ENCODE results near the gene ZNF607. TPM values are rescaled to one million over a fixed set of nuclear protein-coding genes. Genes with fewer than 3 reads are reported as not detected.

ZNF607 gene
- total RNA-seq, 4 donors from 2014 or later: 1.5 to 5.7 (median 3.3) TPM

DNA sequence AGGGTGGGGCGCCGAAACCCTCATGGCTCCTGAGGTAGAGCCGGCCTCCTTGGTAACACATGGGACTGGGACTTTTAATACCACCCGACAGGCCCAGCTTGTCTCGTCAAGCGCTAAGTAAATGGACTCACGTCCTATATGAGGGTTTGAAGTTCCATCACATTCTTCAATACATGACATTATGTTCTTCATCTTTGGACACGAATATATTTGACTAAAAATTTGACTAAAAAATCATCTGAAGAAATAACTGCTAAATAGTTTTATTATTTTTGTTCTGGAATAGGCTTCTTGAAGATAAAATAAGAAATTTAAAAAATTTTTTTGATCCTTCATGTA is 335 bp upstream of the ZNF607 start:
- intact Hi-C loops (cut with DNase I): no loop called here
- WGBS, 2 donors: 7 to 8% methylated on average over 7 to 8 of the region's 8 CpGs
- peak overlapping the region; percentile 85 to 99 (median 90) for H3K4me3 ChIP-seq
- no peak for TF ChIP-seq POLR2A (IDR thresholded peaks at IDR 0.05)
- TF ChIP-seq, protein P1, sequence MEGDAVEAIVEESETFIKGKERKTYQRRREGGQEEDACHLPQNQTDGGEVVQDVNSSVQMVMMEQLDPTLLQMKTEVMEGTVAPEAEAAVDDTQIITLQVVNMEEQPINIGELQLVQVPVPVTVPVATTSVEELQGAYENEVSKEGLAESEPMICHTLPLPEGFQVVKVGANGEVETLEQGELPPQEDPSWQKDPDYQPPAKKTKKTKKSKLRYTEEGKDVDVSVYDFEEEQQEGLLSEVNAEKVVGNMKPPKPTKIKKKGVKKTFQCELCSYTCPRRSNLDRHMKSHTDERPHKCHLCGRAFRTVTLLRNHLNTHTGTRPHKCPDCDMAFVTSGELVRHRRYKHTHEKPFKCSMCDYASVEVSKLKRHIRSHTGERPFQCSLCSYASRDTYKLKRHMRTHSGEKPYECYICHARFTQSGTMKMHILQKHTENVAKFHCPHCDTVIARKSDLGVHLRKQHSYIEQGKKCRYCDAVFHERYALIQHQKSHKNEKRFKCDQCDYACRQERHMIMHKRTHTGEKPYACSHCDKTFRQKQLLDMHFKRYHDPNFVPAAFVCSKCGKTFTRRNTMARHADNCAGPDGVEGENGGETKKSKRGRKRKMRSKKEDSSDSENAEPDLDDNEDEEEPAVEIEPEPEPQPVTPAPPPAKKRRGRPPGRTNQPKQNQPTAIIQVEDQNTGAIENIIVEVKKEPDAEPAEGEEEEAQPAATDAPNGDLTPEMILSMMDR (IDR thresholded peaks at IDR 0.05): peak in 2 of 6 experiments; percentile 2 to 3
- no peaks in the 10 kb centered on the region for H3K9me3 ChIP-seq
- no peaks in the 10 kb centered on the region for H3K27me3 ChIP-seq
- peaks cover 9 to 18% (median 11%) of the 10 kb centered on the region in 3 donors for H3K4me1 ChIP-seq
- peaks cover 0 to 6% (median 0%) of the 10 kb centered on the region in 3 donors for H3K36me3 ChIP-seq
- peak overlapping the region; percentile 78 to 95 (median 85) for H3K27ac ChIP-seq
- no peak for DNase-seq

DNA sequence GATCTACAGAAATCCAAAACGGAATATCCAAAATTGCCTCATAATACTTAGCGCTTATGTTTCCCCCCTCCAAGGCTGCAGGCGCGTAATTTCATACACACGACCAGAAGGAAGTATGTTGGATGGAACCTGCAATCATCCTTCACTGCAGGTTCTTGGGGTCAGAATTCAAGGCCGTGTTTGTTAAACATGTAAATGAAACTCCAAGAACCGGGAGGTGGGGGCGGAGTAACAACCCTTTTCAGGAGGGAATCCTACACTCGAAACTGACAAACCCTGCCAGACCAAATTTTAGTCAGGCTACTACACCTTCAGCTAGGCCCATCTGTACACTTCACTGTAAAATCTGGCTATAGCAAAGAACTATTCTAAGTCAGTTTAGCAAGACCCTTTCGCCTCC is 1.3 kb downstream of the ZNF607 start:
- WGBS, 2 donors: 43 to 61% methylated on average over 10 of the region's 10 CpGs
- Histone ChIP-seq H3K36me3 (peaks cover 0 to 14% (median 0%) of the 10 kb centered on the region in 3 donors), H3K4me3 (peak overlapping the region in 3 of 4 donors; percentile 85 to 99 (median 94)), H3K9me3 (no peaks in the 10 kb centered on the region), H3K4me1 (peaks cover 9 to 18% (median 11%) of the 10 kb centered on the region in 3 donors), H3K27me3 (no peaks in the 10 kb centered on the region), H3K27ac (peak overlapping the region in 2 of 4 donors; percentile 88 to 95)
- TF ChIP-seq, protein P1 (IDR thresholded peaks at IDR 0.05): no peak
- no peak for TF ChIP-seq POLR2A (IDR thresholded peaks at IDR 0.05)
- intact Hi-C loops (cut with DNase I): no loop called here
- DNase-seq: no peak

DNA sequence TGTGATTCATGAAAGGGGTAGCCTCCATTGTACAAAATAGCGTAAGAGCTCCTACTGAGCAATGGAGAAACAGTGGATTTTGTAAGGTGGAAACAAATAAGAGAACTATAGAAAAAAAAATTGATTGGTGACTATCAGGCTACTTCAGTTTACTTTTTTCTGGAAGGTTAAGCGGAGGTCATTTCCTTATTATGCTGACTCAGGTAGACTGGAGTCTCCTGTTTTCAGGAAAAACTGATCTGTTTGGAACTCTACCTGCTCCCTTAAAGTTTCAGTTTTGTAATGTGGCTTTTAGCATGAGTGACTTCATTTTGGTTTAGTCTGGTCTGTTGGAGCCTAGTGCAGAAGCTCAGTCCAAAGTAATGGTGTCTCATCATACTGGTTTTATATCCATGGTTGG is 3.4 kb downstream of the ZNF607 start:
- peaks cover 0 to 22% (median 0%) of the 10 kb centered on the region in 3 donors for H3K36me3 ChIP-seq
- H3K4me3 ChIP-seq: no peak overlapping the region
- peaks cover 0 to 6% (median 5%) of the 10 kb centered on the region in 3 donors for H3K9me3 ChIP-seq
- no peaks in the 10 kb centered on the region for H3K27me3 ChIP-seq
- H3K4me1 ChIP-seq: peaks cover 9 to 18% (median 11%) of the 10 kb centered on the region in 3 donors
- WGBS, 2 donors: 91% methylated on average over 2 of the region's 2 CpGs
- DNase-seq: no peak
- intact Hi-C loops (cut with DNase I): no loop called here
- H3K27ac ChIP-seq: no peak overlapping the region
- TF ChIP-seq POLR2A (IDR thresholded peaks at IDR 0.05): no peak
- TF ChIP-seq, protein P1 (IDR thresholded peaks at IDR 0.05): no peak

DNA sequence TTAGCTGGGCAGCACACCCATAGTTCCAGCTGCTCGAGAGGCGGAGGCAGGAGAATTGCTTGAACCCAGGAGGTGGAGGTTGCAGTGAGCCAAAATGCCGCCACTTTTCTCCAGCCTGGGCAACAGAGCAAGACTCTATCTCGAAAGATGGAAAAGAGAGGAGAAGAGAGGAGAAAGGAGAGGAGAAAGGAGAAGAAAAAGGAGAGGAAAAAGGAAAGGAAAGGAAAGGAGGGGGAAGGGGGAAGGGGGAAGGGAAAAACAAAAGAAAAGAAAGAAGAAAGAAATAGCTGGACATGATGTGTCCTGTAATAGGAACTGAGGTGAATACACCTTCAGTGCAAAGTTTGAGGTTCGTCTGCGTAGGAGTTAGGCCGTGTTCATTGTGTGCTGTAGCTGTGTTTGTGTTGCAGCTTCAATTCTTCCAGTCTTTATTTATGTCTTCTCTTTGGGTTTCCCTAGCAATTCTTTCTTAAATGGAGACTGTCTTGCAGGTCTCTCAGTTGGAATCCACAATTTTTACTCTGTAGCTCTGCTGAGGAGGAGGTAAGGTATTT is 13.4 kb downstream of the ZNF607 start:
- no peak for DNase-seq
- H3K4me1 ChIP-seq: no peaks in the 10 kb centered on the region
- peaks cover 7 to 98% (median 13%) of the 10 kb centered on the region in 3 donors for H3K36me3 ChIP-seq
- no peak overlapping the region for H3K27ac ChIP-seq
- no peaks in the 10 kb centered on the region for H3K27me3 ChIP-seq
- TF ChIP-seq, protein P1 (IDR thresholded peaks at IDR 0.05): no peak
- TF ChIP-seq POLR2A (IDR thresholded peaks at IDR 0.05): no peak
- H3K4me3 ChIP-seq: no peak overlapping the region
- intact Hi-C loops (cut with DNase I): no loop called here
- peaks cover 0 to 61% (median 3%) of the 10 kb centered on the region in 3 donors for H3K9me3 ChIP-seq
- 89 to 98% methylated on average over 7 of the region's 7 CpGs for WGBS, 2 donors

DNA sequence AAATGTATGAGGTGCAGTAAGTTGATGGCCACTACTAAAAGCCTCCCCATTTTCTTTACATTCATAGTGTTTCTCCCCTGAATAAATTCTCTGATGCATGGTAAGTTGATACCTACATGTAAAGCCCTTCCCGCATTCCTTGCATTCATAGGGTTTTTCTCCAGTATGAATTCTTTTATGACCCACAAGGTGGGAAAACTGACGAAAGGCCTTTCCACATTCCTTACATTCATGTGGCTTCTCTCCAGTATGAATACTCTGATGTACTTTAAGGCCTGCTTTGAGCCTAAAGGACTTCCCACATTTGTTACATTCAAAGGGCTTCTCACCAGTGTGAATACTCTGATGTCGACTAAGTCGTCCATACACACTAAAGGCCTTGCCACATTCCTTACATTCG is 20.5 kb downstream of the ZNF607 start:
- Histone ChIP-seq H3K9me3 (peaks cover 0 to 77% (median 22%) of the 10 kb centered on the region in 3 donors), H3K36me3 (peaks cover 3 to 73% (median 5%) of the 10 kb centered on the region in 3 donors), H3K27ac (no peak overlapping the region), H3K27me3 (no peaks in the 10 kb centered on the region), H3K4me1 (no peaks in the 10 kb centered on the region), H3K4me3 (no peak overlapping the region)
- intact Hi-C loops (cut with DNase I): no loop called here
- no peak for DNase-seq
- WGBS, 2 donors: 93 to 94% methylated on average over 5 of the region's 5 CpGs
- TF ChIP-seq, protein P1 (IDR thresholded peaks at IDR 0.05): no peak
- no peak for TF ChIP-seq POLR2A (IDR thresholded peaks at IDR 0.05)

Data from esophagus squamous epithelium (tissue), 5 donors.